ENCODE results near the gene B4GALT6.

- TF ChIP-seq CTCF (optimal IDR thresholded peaks at IDR 0.05 in 1 of 3, IDR thresholded peaks at IDR 0.05 in 1 of 3, conservative IDR thresholded peaks at IDR 0.05 in 1 of 3; ENCODE audit: extremely low read depth in 1 of 3, insufficient read depth in 2 of 3, low read length in 3 of 3) (no peak), EZH2 (IDR thresholded peaks at IDR 0.05; ENCODE audit: low read length) (no peak)
Observed at GRCh38 chr18:31723990-31724711, 39.8 kb upstream of the B4GALT6 start.

Data from keratinocyte (primary cell).